ENCODE measurements around the gene SHISA6.
"Not testable (repeated sequence)": the region's sequence is repeated elsewhere in the genome, so short reads cannot be mapped to it uniquely, and the experiment has no call there.

SHISA6 gene

GRCh38 chr17:11278992-11279270 lies 37.9 kb downstream of the SHISA6 start:
- Mint-ChIP-seq H3K36me3 (ENCODE audit: low read depth) (no peaks in the 10 kb centered on the region), H3K27me3 (ENCODE audit: low read depth) (no peaks in the 10 kb centered on the region), H3K27ac (no peak overlapping the region), H3K9me3 (peaks cover 4% of the 10 kb centered on the region), H3K4me1 (ENCODE audit: low read depth) (no peaks in the 10 kb centered on the region), H3K4me3 (no peak overlapping the region)

GRCh38 chr17:11279776-11280344 lies 38.8 kb downstream of the SHISA6 start:
- Mint-ChIP-seq H3K27me3 (ENCODE audit: low read depth) (no peaks in the 10 kb centered on the region), H3K4me3 (no peak overlapping the region), H3K4me1 (ENCODE audit: low read depth) (no peaks in the 10 kb centered on the region), H3K9me3 (peaks cover 4% of the 10 kb centered on the region), H3K36me3 (ENCODE audit: low read depth) (no peaks in the 10 kb centered on the region), H3K27ac (no peak overlapping the region)

- H3K9me3 Mint-ChIP-seq, result peaks cover 2% of the 10 kb centered on the region
- no peaks in the 10 kb centered on the region for H3K27me3 Mint-ChIP-seq (ENCODE audit: low read depth)
- H3K4me3 Mint-ChIP-seq, result no peak overlapping the region
- H3K27ac Mint-ChIP-seq, result no peak overlapping the region
- H3K4me1 Mint-ChIP-seq (ENCODE audit: low read depth), result no peaks in the 10 kb centered on the region
- no peaks in the 10 kb centered on the region for H3K36me3 Mint-ChIP-seq (ENCODE audit: low read depth)
Measured at GRCh38 chr17:11282586-11282985, 41.6 kb downstream of the SHISA6 start.

- Mint-ChIP-seq H3K27ac (no peak overlapping the region), H3K27me3 (ENCODE audit: low read depth) (no peaks in the 10 kb centered on the region), H3K9me3 (no peaks in the 10 kb centered on the region), H3K4me3 (no peak overlapping the region), H3K4me1 (ENCODE audit: low read depth) (no peaks in the 10 kb centered on the region), H3K36me3 (ENCODE audit: low read depth) (no peaks in the 10 kb centered on the region)
Measured at GRCh38 chr17:11284811-11285210, 43.8 kb downstream of the SHISA6 start.

- H3K9me3 Mint-ChIP-seq, result no peaks in the 10 kb centered on the region
- H3K27ac Mint-ChIP-seq, result no peak overlapping the region
- no peaks in the 10 kb centered on the region for H3K4me1 Mint-ChIP-seq (ENCODE audit: low read depth)
- H3K27me3 Mint-ChIP-seq (ENCODE audit: low read depth), result no peaks in the 10 kb centered on the region
- no peak overlapping the region for H3K4me3 Mint-ChIP-seq
- H3K36me3 Mint-ChIP-seq (ENCODE audit: low read depth), result no peaks in the 10 kb centered on the region
Measured at GRCh38 chr17:11285946-11286345, 44.9 kb downstream of the SHISA6 start.

- H3K27me3 Mint-ChIP-seq (ENCODE audit: low read depth), result no peaks in the 10 kb centered on the region
- no peak overlapping the region for H3K4me3 Mint-ChIP-seq
- H3K9me3 Mint-ChIP-seq, result peaks cover 4% of the 10 kb centered on the region
- H3K27ac Mint-ChIP-seq, result no peak overlapping the region
- no peaks in the 10 kb centered on the region for H3K36me3 Mint-ChIP-seq (ENCODE audit: low read depth)
- H3K4me1 Mint-ChIP-seq (ENCODE audit: low read depth), result no peaks in the 10 kb centered on the region
Measured at GRCh38 chr17:11287791-11288190, 46.8 kb downstream of the SHISA6 start.

- Mint-ChIP-seq H3K27ac (no peak overlapping the region), H3K27me3 (ENCODE audit: low read depth) (no peaks in the 10 kb centered on the region), H3K9me3 (peaks cover 4% of the 10 kb centered on the region), H3K4me3 (no peak overlapping the region), H3K36me3 (ENCODE audit: low read depth) (no peaks in the 10 kb centered on the region), H3K4me1 (ENCODE audit: low read depth) (no peaks in the 10 kb centered on the region)
Measured at GRCh38 chr17:11290814-11291213, 49.8 kb downstream of the SHISA6 start.

- Mint-ChIP-seq H3K27me3 (ENCODE audit: low read depth) (no peaks in the 10 kb centered on the region), H3K9me3 (peaks cover 4% of the 10 kb centered on the region), H3K27ac (no peak overlapping the region)
Measured at GRCh38 chr17:11292491-11292890, 51.5 kb downstream of the SHISA6 start.

GRCh38 chr17:11293480-11293879 lies 52.5 kb downstream of the SHISA6 start:
- peaks cover 4% of the 10 kb centered on the region for H3K9me3 Mint-ChIP-seq
- H3K4me3 Mint-ChIP-seq, result no peak overlapping the region
- no peak overlapping the region for H3K27ac Mint-ChIP-seq
- no peaks in the 10 kb centered on the region for H3K4me1 Mint-ChIP-seq (ENCODE audit: low read depth)
- H3K27me3 Mint-ChIP-seq (ENCODE audit: low read depth), result no peaks in the 10 kb centered on the region
- no peaks in the 10 kb centered on the region for H3K36me3 Mint-ChIP-seq (ENCODE audit: low read depth)

More at GRCh38 chr17:11292491-11292890, 51.5 kb downstream of the SHISA6 start:
- Mint-ChIP-seq H3K4me3 (no peak overlapping the region), H3K36me3 (ENCODE audit: low read depth) (no peaks in the 10 kb centered on the region), H3K4me1 (ENCODE audit: low read depth) (no peaks in the 10 kb centered on the region)

GRCh38 chr17:11294826-11295225 lies 53.8 kb downstream of the SHISA6 start:
- Mint-ChIP-seq H3K4me1 (ENCODE audit: low read depth) (no peaks in the 10 kb centered on the region), H3K9me3 (peaks cover 4% of the 10 kb centered on the region), H3K4me3 (no peak overlapping the region), H3K36me3 (ENCODE audit: low read depth) (no peaks in the 10 kb centered on the region), H3K27ac (no peak overlapping the region), H3K27me3 (ENCODE audit: low read depth) (no peaks in the 10 kb centered on the region)

- H3K27ac Mint-ChIP-seq, result no peak overlapping the region
- H3K36me3 Mint-ChIP-seq (ENCODE audit: low read depth), result no peaks in the 10 kb centered on the region
- H3K4me3 Mint-ChIP-seq, result no peak overlapping the region
- peaks cover 1% of the 10 kb centered on the region for H3K9me3 Mint-ChIP-seq
- no peaks in the 10 kb centered on the region for H3K27me3 Mint-ChIP-seq (ENCODE audit: low read depth)
- H3K4me1 Mint-ChIP-seq (ENCODE audit: low read depth), result no peaks in the 10 kb centered on the region
Measured at GRCh38 chr17:11296994-11297393, 56.0 kb downstream of the SHISA6 start.

GRCh38 chr17:11298401-11298800 lies 57.4 kb downstream of the SHISA6 start:
- Mint-ChIP-seq H3K9me3 (no peaks in the 10 kb centered on the region), H3K27ac (no peak overlapping the region), H3K36me3 (ENCODE audit: low read depth) (no peaks in the 10 kb centered on the region), H3K27me3 (ENCODE audit: low read depth) (no peaks in the 10 kb centered on the region), H3K4me3 (no peak overlapping the region), H3K4me1 (ENCODE audit: low read depth) (no peaks in the 10 kb centered on the region)

GRCh38 chr17:11300201-11300600 lies 59.2 kb downstream of the SHISA6 start:
- no peak overlapping the region for H3K4me3 Mint-ChIP-seq
- no peaks in the 10 kb centered on the region for H3K36me3 Mint-ChIP-seq (ENCODE audit: low read depth)
- no peaks in the 10 kb centered on the region for H3K4me1 Mint-ChIP-seq (ENCODE audit: low read depth)
- H3K9me3 Mint-ChIP-seq, result peaks cover 8% of the 10 kb centered on the region
- H3K27ac Mint-ChIP-seq, result no peak overlapping the region
- H3K27me3 Mint-ChIP-seq (ENCODE audit: low read depth), result no peaks in the 10 kb centered on the region

- Mint-ChIP-seq H3K9me3 (peaks cover 8% of the 10 kb centered on the region), H3K4me1 (ENCODE audit: low read depth) (no peaks in the 10 kb centered on the region), H3K4me3 (no peak overlapping the region), H3K27me3 (ENCODE audit: low read depth) (no peaks in the 10 kb centered on the region), H3K27ac (no peak overlapping the region), H3K36me3 (ENCODE audit: low read depth) (no peaks in the 10 kb centered on the region)
Measured at GRCh38 chr17:11300738-11301137, 59.7 kb downstream of the SHISA6 start.

- H3K27ac Mint-ChIP-seq; H3K27me3 Mint-ChIP-seq (ENCODE audit: low read depth); H3K4me1 Mint-ChIP-seq (ENCODE audit: low read depth); H3K4me3 Mint-ChIP-seq; H3K36me3 Mint-ChIP-seq (ENCODE audit: low read depth): not testable (repeated sequence)
- peaks cover 13% of the 10 kb centered on the region for H3K9me3 Mint-ChIP-seq
Measured at GRCh38 chr17:11301874-11302273, 60.9 kb downstream of the SHISA6 start.

Data from T-helper 1 cell treated with Interleukin-12 subunit alpha and Interleukin-12 subunit beta and Interleukin-4 antibody, amounts not matched to agents 30 μg/mL and 1 μg/mL, for 36 hours (primary cell).